Cardiac muscle cell (in vitro differentiated cells and primary cell): ENCODE measurements around the gene DSC2. TPM values are rescaled to one million over a fixed set of nuclear protein-coding genes. Genes with fewer than 3 reads are reported as not detected.

Experiments used
- DNase-seq, 2 donors: peaks; one replicate each; pipeline versions ENCODE4 v3.0.0 to v3.0.0-alpha.2; 2010 to 2017; ENCODE audit warnings: low read depth in 1 of 2, low spot score in 1 of 2
- H3K27ac ChIP-seq: fragments of 200-600 bp; sonication (generic); 2 replicates; pipeline ENCODE4 v1.5.1; 2016
- H3K27me3 ChIP-seq: fragments of 200-600 bp; sonication (generic); 2 replicates; pipeline ENCODE4 v1.6.0; 2016; ENCODE audit warnings: control low read depth
- H3K36me3 ChIP-seq: fragments of 200-600 bp; sonication (generic); 2 replicates; pipeline ENCODE4 v1.5.1; 2016; ENCODE audit warnings: control low read depth
- H3K4me1 ChIP-seq: fragments of 200-600 bp; sonication (generic); 2 replicates; pipeline ENCODE4 v1.8.1; 2017; ENCODE audit warnings: low read depth, mild to moderate bottlenecking, mixed run types
- H3K4me3 ChIP-seq: fragments of 200-600 bp; sonication (generic); 2 replicates; pipeline ENCODE4 v1.5.1; 2016; ENCODE audit warnings: mild to moderate bottlenecking
- H3K9me3 ChIP-seq: fragments of 200-600 bp; sonication (generic); 2 replicates; pipeline ENCODE4 v1.5.1; 2017; ENCODE audit warnings: low read depth, mild to moderate bottlenecking, control low read depth
- polyA plus RNA-seq: library from polyadenylated mRNA; unstranded; fragments of >200 nt; fragmentation: Nextera tagmentation; extraction: Ambion mirVana; gene quantifications from 2 replicates; pipeline ENCODE4 v1.2.1, GENCODE V29; 2016
- total RNA-seq: library from RNA; depleted of rRNA; stranded (reverse); fragments of >200 nt; gene quantifications from 2 replicates; pipeline ENCODE4 v1.2.3, GENCODE V29; 2016
- TF ChIP-seq, protein P1 (sequence below): IDR thresholded peaks from 2 replicates; pipeline ENCODE4 v1.5.1; 2012; ENCODE audit warnings: low read depth, mild to moderate bottlenecking, low read length

DSC2 gene
- total RNA-seq (14.9 and 19.0 TPM in 2 replicates), polyA plus RNA-seq (15.9 and 19.8 TPM in 2 replicates)

DNA sequence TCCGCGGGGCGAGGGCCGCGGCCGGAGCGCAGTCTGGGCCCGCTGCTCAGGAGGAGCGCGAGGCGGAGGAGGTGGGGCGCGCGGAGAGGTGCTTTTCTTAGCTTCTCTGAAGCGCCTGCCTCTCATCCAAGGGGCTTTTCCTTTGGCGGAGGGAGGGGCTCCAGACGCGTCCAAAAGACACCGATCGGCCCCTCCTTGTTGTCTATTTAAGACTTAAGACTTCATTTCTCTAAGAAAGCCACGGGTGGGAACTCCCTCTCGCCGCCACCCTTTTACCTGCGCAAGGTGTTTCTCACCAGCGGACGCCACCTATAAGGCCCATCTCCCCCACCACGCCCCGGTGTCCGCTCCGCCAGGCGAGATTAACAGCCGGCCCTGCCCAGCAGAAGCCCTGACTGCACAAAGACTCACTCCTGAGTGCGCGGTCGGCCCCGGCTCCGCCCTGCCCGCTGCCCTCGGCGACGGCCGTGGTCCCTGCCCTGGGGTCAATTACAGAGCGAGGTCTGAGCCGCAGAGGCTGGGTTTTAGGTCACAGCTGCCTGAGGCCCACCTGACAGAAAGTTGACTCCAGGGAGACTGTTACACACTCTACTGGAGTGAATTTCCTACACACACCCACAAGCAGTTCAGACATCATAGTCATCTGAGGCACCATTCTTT is at the start of gene DSC2:
TSS of gene DSC2 (minus strand) at position 397 of the 660 bp plus-strand sequence. CDS start 450 bp downstream, outside the sequence.
- Histone ChIP-seq H3K36me3 (no peaks in the 10 kb centered on the region), H3K27me3 (no peaks in the 10 kb centered on the region), H3K9me3 (no peaks in the 10 kb centered on the region), H3K27ac (peak within 1 kb of the TSS; percentile 98), H3K4me1 (peaks cover 16% of the 10 kb centered on the region), H3K4me3 (peak within 1 kb of the TSS; percentile 73)
- peak in 1 of 2 donors; percentile 81 for DNase-seq
- TF ChIP-seq, protein P1, sequence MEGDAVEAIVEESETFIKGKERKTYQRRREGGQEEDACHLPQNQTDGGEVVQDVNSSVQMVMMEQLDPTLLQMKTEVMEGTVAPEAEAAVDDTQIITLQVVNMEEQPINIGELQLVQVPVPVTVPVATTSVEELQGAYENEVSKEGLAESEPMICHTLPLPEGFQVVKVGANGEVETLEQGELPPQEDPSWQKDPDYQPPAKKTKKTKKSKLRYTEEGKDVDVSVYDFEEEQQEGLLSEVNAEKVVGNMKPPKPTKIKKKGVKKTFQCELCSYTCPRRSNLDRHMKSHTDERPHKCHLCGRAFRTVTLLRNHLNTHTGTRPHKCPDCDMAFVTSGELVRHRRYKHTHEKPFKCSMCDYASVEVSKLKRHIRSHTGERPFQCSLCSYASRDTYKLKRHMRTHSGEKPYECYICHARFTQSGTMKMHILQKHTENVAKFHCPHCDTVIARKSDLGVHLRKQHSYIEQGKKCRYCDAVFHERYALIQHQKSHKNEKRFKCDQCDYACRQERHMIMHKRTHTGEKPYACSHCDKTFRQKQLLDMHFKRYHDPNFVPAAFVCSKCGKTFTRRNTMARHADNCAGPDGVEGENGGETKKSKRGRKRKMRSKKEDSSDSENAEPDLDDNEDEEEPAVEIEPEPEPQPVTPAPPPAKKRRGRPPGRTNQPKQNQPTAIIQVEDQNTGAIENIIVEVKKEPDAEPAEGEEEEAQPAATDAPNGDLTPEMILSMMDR: no peak

GRCh38 chr18:31149351-31149750 is 47.1 kb upstream of the DSC2 start:
- Histone ChIP-seq H3K27ac (no peak overlapping the region), H3K9me3 (no peaks in the 10 kb centered on the region), H3K4me1 (no peaks in the 10 kb centered on the region), H3K36me3 (no peaks in the 10 kb centered on the region), H3K4me3 (no peak overlapping the region), H3K27me3 (no peaks in the 10 kb centered on the region)
- no peak for DNase-seq
- TF ChIP-seq, protein P1: no peak

GRCh38 chr18:31148600-31148999 is 46.4 kb upstream of the DSC2 start:
- DNase-seq: no peak
- Histone ChIP-seq H3K9me3 (no peaks in the 10 kb centered on the region), H3K4me1 (no peaks in the 10 kb centered on the region), H3K27me3 (no peaks in the 10 kb centered on the region), H3K36me3 (no peaks in the 10 kb centered on the region), H3K27ac (no peak overlapping the region), H3K4me3 (no peak overlapping the region)
- TF ChIP-seq, protein P1: no peak

GRCh38 chr18:31146809-31147208 is 44.6 kb upstream of the DSC2 start:
- DNase-seq: peak in 1 of 2 donors; percentile 22
- H3K27me3 ChIP-seq: no peaks in the 10 kb centered on the region
- H3K4me1 ChIP-seq: no peaks in the 10 kb centered on the region
- H3K4me3 ChIP-seq: no peak overlapping the region
- no peak overlapping the region for H3K27ac ChIP-seq
- TF ChIP-seq, protein P1: no peak
- H3K36me3 ChIP-seq: no peaks in the 10 kb centered on the region
- H3K9me3 ChIP-seq: no peaks in the 10 kb centered on the region

- DNase-seq: no peak
- Histone ChIP-seq H3K4me3 (no peak overlapping the region), H3K36me3 (no peaks in the 10 kb centered on the region), H3K27ac (no peak overlapping the region), H3K4me1 (no peaks in the 10 kb centered on the region), H3K27me3 (no peaks in the 10 kb centered on the region), H3K9me3 (no peaks in the 10 kb centered on the region)
- TF ChIP-seq, protein P1: no peak
These were observed 40.8 kb upstream of the DSC2 start for GRCh38 chr18:31143025-31143424.
